CD4-positive, alpha-beta T cell (primary cell): ENCODE results near the gene GRID1. TPM values are rescaled to one million over a fixed set of nuclear protein-coding genes. Genes with fewer than 3 reads are reported as not detected.

Source experiments
- ATAC-seq: fragments of 200-7000 bp; cut with Tn5 transposase; one replicate; pipeline ENCODE4 v1.10.0; 2022; ENCODE audit warnings: mild to moderate bottlenecking; ENCODE audit not compliant: poor library complexity
- CTCF ChIA-PET: fragments of 350-600 bp; sonication (Branson Sonifier 250); formaldehyde crosslinking; loops from one replicate; lab custom pipeline; 2021; ENCODE audit warnings: antibody characterized with exemption, inconsistent platforms; lab: Charles Lee
- POLR2A ChIA-PET: fragments of 350-600 bp; sonication (Branson Sonifier 250); formaldehyde crosslinking; loops from one replicate; lab custom pipeline; 2021; ENCODE audit warnings: antibody characterized with exemption, inconsistent platforms; lab: Charles Lee
- DNase-seq, 14 experiments: peaks; one replicate each; pipeline ENCODE4 v3.0.0-alpha.2; 2013 to 2020; ENCODE audit warnings: mixed read lengths in 2 of 14
- H3K27ac ChIP-seq, 2 donors: one replicate each; pipeline versions ENCODE4 v1.5.1 to v1.7.0; 2013; ENCODE audit warnings: low read length in 2 of 2, low read depth in 1 of 2, mild to moderate bottlenecking in 1 of 2
- H3K27me3 ChIP-seq, 2 experiments: 1 replicate in 1 of 2; 2 replicates in 1 of 2; pipeline versions ENCODE4 v1.6.1 to v1.7.0; 2013; ENCODE audit warnings: low read length in 2 of 2, control low read depth in 1 of 2, mild to moderate bottlenecking in 1 of 2, moderate library complexity in 1 of 2; ENCODE audit not compliant: insufficient read depth in 2 of 2, control insufficient read depth in 1 of 2
- H3K36me3 ChIP-seq: one replicate; pipeline ENCODE4 v1.6.1; 2013; ENCODE audit warnings: low read length, control low read depth; ENCODE audit not compliant: insufficient read depth
- H3K4me1 ChIP-seq: one replicate; pipeline ENCODE4 v1.6.1; 2013; ENCODE audit warnings: low read length, control low read depth; ENCODE audit not compliant: insufficient read depth
- H3K4me3 ChIP-seq: one replicate; pipeline ENCODE4 v1.5.1; 2013; ENCODE audit warnings: mild to moderate bottlenecking, low read length, moderate library complexity
- H3K9me3 ChIP-seq, 2 experiments: 1 replicate in 1 of 2; 2 replicates in 1 of 2; pipeline versions ENCODE4 v1.6.1 to v1.7.0; 2013; ENCODE audit warnings: low read length in 2 of 2, mild to moderate bottlenecking in 2 of 2, control low read depth in 1 of 2, moderate library complexity in 1 of 2; ENCODE audit not compliant: control insufficient read depth in 1 of 2, insufficient read depth in 1 of 2
- H3K27ac Mint-ChIP-seq: one replicate; pipeline ENCODE4 v1.8.0; 2020; ENCODE audit warnings: mixed read lengths
- H3K27me3 Mint-ChIP-seq: one replicate; pipeline ENCODE4 v1.8.0; 2021; ENCODE audit warnings: mixed read lengths
- H3K36me3 Mint-ChIP-seq: one replicate; pipeline ENCODE4 v1.8.0; 2021; ENCODE audit warnings: low read depth, mixed read lengths
- H3K4me1 Mint-ChIP-seq: one replicate; pipeline ENCODE4 v1.8.0; 2021; ENCODE audit warnings: low read depth, mixed read lengths
- H3K4me3 Mint-ChIP-seq: one replicate; pipeline ENCODE4 v1.8.0; 2020; ENCODE audit warnings: mild to moderate bottlenecking, mixed read lengths
- H3K9me3 Mint-ChIP-seq: one replicate; pipeline ENCODE4 v1.8.0; 2020; ENCODE audit warnings: mixed read lengths
- CTCF ChIP-seq: fragments of 200-600 bp; IDR thresholded peaks from one replicate; pipeline ENCODE4 v1.8.0; 2022; ENCODE audit warnings: antibody characterized with exemption, mild to moderate bottlenecking
- intact Hi-C, 2 experiments: fragments of 100-400 bp; cut with DNase I in 1 of 2; cut with micrococcal nuclease in 1 of 2; formaldehyde crosslinking; loops; one replicate each; pipeline versions ENCODE4 v1.15.1 to v1.9.0; 2023 to 2025; cut with DNase I, micrococcal nuclease
- total RNA-seq, 174 experiments: library from RNA in 2 of 174; stranded (reverse) in 2 of 174; gene quantifications; one replicate each; pipeline ENCODE4 v1.2.3 and lab custom pipeline; 2021 to 2026

The GRID1 gene
- total RNA-seq, 2 experiments from 2014 or later: not detected

GRCh38 chr10:86105640-86106039 lies 261.0 kb downstream of the GRID1 start:
- no peak overlapping the region for H3K27ac ChIP-seq
- Mint-ChIP-seq H3K36me3 (no peaks in the 10 kb centered on the region), H3K27ac (no peak overlapping the region), H3K27me3 (no peaks in the 10 kb centered on the region), H3K9me3 (no peaks in the 10 kb centered on the region), H3K4me3 (no peak overlapping the region), H3K4me1 (no peaks in the 10 kb centered on the region)
- H3K27me3 ChIP-seq: no peaks in the 10 kb centered on the region
- peaks cover 0 to 5% of the 10 kb centered on the region in 2 experiments for H3K9me3 ChIP-seq
- H3K36me3 ChIP-seq: no peaks in the 10 kb centered on the region
- H3K4me3 ChIP-seq: no peak overlapping the region
- H3K4me1 ChIP-seq: no peaks in the 10 kb centered on the region
- ChIA-PET POLR2A (no interaction called here), CTCF (no interaction called here)
- ATAC-seq: no peak
- no peak for DNase-seq
- TF ChIP-seq CTCF: no peak
- intact Hi-C loops: no loop called here

- ATAC-seq: no peak
- Histone ChIP-seq H3K9me3 (peaks cover 0 to 5% of the 10 kb centered on the region in 2 experiments), H3K36me3 (no peaks in the 10 kb centered on the region), H3K4me1 (no peaks in the 10 kb centered on the region), H3K27me3 (no peaks in the 10 kb centered on the region), H3K4me3 (no peak overlapping the region), H3K27ac (no peak overlapping the region)
- no peak for TF ChIP-seq CTCF
- no peak overlapping the region for H3K4me3 Mint-ChIP-seq
- no peaks in the 10 kb centered on the region for H3K4me1 Mint-ChIP-seq
- intact Hi-C loops: no loop called here
- H3K27me3 Mint-ChIP-seq: no peaks in the 10 kb centered on the region
- ChIA-PET CTCF (no interaction called here), POLR2A (no interaction called here)
- H3K9me3 Mint-ChIP-seq: no peaks in the 10 kb centered on the region
- no peak overlapping the region for H3K27ac Mint-ChIP-seq
- no peak for DNase-seq
- no peaks in the 10 kb centered on the region for H3K36me3 Mint-ChIP-seq
Measured at GRCh38 chr10:86105181-86105580, 261.4 kb downstream of the GRID1 start.

- TF ChIP-seq CTCF: no peak
- H3K36me3 ChIP-seq: no peaks in the 10 kb centered on the region
- H3K4me1 ChIP-seq: no peaks in the 10 kb centered on the region
- H3K27me3 ChIP-seq: no peaks in the 10 kb centered on the region
- ATAC-seq (no peak), DNase-seq (no peak)
- H3K27ac ChIP-seq: no peak overlapping the region
- no peaks in the 10 kb centered on the region for H3K27me3 Mint-ChIP-seq
- ChIA-PET POLR2A (no interaction called here), CTCF (no interaction called here)
- intact Hi-C loops: no loop called here
- H3K4me3 ChIP-seq: no peak overlapping the region
- H3K4me3 Mint-ChIP-seq: no peak overlapping the region
- H3K36me3 Mint-ChIP-seq: no peaks in the 10 kb centered on the region
- peaks cover 0 to 5% of the 10 kb centered on the region in 2 experiments for H3K9me3 ChIP-seq
- H3K9me3 Mint-ChIP-seq: no peaks in the 10 kb centered on the region
- no peaks in the 10 kb centered on the region for H3K4me1 Mint-ChIP-seq
- no peak overlapping the region for H3K27ac Mint-ChIP-seq
Measured at GRCh38 chr10:86104611-86105145, 261.9 kb downstream of the GRID1 start.
